OCI-LY3 (cell line): ENCODE measurements around the gene GLRX.

Source experiments
- CTCF ChIP-seq: fragments of 200-600, 300-600 bp; sonication (generic); IDR thresholded peaks from 2 replicates; pipeline ENCODE4 v1.5.1; 2014; ENCODE audit warnings: antibody characterized with exemption, low read length, low read depth
- EZH2phosphoT487 ChIP-seq: fragments of 200-600 bp; shearing (Covaris generic); IDR thresholded peaks from 2 replicates; pipeline ENCODE4 v1.6.1; 2018; ENCODE audit warnings: antibody characterized with exemption, mixed run types, low read depth

GRCh38 chr5:95777441-95777840 is 45.1 kb downstream of the GLRX start:
- TF ChIP-seq CTCF (no peak), EZH2phosphoT487 (no peak)
